CD4-positive, alpha-beta T cell treated with Interleukin-17A for 1 hour (primary cell): ENCODE measurements around the gene DEFB128.

ENCODE experiments used
- DNase-seq: peaks from one replicate; pipeline ENCODE4 v3.0.0-alpha.2; 2020

Gene DEFB128

DNA sequence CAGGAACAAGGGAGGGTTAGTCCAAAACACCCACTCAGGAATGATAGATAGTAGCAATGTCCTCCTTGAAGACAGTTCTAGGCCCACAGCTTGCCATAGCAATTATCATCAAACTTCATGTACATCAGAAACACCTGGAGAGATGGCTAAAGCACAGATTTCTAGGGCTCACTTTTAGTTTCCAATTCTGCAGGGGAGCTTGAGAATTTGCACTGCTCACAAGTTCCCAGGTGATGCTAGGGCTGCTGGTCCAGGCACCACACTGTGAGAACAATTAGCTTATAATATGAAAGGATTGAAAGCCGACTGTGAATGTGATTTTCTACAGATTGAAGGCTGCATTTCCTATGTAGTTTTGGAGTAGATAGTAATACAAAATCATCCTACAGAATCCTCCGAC, 43.6 kb downstream of the DEFB128 start:
- DNase-seq, result no peak

DNA sequence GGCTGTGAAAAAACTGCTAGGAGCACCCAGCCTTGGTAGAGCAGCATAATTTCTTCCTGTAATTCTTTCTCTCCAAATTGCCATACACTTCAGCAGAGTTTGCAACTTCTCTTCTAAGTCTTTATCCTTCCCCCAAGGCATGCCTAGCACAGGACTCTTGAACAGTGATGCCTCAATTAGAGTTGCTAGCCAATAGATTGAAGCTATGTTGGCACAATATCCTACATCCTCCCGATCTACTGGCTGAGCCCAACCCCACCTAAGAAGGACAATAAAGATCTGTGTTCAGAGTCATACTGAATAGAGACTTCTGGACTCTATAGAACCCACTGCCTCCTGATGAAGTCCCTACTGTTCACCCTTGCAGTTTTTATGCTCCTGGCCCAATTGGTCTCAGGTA, 47.2 kb downstream of the DEFB128 start, which contains the start of gene DEFB126:
DEFB126 (plus strand) TSS at position 301 of the 400 bp plus-strand sequence; CDS start at position 340, 39 bp downstream.
- DNase-seq, result no peak
